Left kidney (tissue), 2 donors: ENCODE data around the gene TMEM63A. TPM values are rescaled to one million over a fixed set of nuclear protein-coding genes. Genes with fewer than 3 reads are reported as not detected.
"Not testable (repeated sequence)": the region's sequence is repeated elsewhere in the genome, so short reads cannot be mapped to it uniquely, and the experiment has no call there.

Experiments
- DNase-seq: peaks from one replicate; pipeline ENCODE4 v3.0.0-alpha.2; 2013
- polyA plus RNA-seq: library from polyadenylated mRNA; unstranded; fragments of 120-200 nt; gene quantifications from one replicate; pipeline ENCODE4 v1.2.1, GENCODE V29; 2013; ENCODE audit not compliant: insufficient read length

TMEM63A gene
- polyA plus RNA-seq, 1 donor, result 82.2 TPM

- no peak for DNase-seq
These were observed 27.3 kb upstream of the TMEM63A start for GRCh38 chr1:225909477-225909876.

GRCh38 chr1:225908773-225909172, 26.6 kb upstream of the TMEM63A start:
- no peak for DNase-seq

DNA sequence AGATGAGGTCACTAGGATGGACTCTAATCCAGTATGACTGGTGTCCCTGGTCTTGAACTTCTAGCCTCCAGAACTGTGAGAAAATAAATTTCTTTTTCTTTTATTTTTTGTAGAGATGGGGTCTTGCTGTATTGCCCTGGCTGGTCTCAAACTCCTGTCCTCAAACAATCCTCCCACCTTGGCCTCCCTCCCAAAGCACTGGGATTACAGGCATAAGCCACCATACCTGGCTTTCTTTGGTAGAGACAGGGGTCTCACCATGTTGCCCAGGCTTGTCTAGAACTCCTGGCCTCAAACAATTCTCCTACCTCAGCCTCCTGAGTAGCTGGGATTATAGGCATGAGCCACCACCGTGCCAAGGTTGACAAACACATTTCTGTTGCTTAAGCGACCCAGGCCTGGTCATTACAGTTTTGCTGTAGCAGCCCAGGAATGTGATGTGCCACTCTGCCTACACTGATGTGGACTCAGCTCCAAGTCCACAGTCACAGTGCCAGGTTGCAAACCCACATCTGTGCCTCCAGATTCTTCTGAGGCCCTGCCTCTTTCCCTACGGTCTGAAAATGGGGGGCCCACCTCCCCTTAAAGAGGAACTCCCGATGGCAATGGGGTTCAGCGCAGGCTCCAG, 25.9 kb upstream of the TMEM63A start:
- DNase-seq, result no peak

- DNase-seq, result no peak
These were observed 25.2 kb upstream of the TMEM63A start for GRCh38 chr1:225907341-225907740.

- no peak for DNase-seq
These were observed 24.3 kb upstream of the TMEM63A start for GRCh38 chr1:225906467-225906866.

DNA sequence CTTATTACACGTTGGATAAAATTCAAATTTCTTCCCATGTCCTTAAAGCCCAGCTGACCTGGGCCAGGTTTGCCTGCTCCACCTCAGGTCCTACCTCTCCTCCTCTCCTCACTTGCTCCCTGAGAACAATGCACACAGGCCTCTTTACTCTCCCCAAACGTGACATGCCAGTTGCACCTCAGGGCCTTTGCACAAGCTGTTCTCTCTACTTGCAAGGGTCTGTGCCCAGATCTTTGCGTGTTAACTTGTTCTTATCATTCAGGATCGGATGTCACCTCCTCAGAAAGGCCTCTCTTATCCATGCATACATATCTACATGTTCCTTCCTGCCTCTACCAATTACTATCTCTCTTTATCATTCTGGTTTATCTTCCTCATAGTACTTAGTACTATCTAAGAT, 21.4 kb upstream of the TMEM63A start:
- no peak for DNase-seq

DNA sequence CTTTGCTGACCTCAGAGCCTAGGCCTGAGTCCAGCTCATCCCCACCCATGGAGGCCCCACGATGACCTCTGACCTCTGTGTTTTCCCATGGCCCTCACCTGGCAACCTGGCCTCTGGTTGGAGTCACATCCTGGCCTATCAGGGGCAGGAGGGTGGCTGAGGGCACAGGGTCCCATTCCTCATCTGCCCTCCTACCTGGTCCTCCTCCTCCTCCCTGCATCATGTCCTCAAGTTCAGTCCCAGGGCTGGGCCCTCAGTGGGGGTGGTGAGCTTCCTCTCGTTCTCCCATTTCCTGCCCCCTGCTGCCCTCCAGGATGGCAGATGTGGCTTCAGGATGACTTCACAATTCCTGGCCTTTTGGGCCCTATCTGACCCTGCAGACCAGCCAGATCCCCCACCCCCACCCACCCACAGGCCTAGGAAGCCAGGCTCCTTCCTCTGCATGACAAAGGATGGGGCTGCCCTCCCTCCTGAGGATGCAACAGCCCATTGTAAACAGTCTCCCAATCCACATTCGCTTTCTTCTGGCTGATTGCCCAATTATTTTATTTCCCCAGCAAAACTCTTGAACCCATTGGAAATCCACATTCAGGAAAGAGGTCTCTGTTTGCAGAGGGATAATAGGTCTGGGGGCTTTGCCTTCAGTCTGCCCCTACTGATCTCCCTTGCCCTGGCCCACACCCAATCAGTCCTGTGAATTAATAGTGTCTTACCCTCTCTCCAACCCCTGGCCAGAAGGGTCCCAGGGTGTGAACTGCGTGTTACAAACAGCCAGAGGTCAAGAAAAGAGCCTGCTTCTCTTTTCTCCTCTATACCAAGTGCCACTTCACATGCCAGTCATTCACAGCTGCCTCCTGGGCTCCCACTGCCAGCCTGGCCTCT, 17.1 kb upstream of the TMEM63A start:
- DNase-seq, result no peak

DNA sequence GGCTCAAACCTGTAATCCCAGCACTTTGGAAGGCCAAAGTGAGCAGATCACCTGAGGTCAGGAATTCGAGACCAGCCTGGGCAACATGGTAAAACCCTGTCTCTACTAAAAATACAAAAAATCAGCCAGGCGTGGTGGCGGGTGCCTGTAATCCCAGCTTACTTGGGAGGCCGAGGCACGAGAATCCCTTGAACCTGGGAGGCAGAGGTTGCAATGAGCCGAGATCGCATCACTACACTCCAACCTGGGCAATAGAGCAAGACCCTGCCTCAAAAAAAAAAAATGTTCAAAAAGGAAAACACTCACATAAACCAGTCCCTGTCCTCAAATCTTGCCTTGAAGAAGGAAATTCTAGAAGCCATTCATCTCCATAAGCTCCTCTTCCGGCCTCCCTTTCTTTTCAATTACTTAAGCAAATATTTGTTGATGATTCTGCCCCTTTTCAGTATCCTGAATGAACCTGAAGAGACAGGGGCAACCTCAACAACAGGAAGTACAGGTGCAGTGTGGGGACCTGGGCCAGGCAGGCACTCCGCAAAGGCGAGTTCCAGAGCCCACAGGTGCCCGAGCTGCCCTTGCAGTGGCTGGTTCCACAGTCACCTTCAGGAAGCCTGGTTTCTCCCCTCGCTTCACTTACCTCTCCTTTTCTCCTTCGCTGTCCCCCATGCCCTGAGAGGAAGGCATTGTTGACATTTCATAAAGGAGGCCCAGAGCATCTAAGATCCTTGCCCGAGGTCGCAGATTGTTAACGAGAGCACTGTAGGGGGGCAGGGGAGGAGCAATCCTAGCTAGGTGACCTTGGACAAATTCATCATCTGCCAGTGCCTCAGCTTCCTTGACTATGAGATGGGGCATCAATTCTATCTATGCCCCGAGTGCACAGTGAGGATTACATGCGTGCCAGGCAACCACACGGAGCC, 15.7 kb upstream of the TMEM63A start:
- DNase-seq, result no peak

DNA sequence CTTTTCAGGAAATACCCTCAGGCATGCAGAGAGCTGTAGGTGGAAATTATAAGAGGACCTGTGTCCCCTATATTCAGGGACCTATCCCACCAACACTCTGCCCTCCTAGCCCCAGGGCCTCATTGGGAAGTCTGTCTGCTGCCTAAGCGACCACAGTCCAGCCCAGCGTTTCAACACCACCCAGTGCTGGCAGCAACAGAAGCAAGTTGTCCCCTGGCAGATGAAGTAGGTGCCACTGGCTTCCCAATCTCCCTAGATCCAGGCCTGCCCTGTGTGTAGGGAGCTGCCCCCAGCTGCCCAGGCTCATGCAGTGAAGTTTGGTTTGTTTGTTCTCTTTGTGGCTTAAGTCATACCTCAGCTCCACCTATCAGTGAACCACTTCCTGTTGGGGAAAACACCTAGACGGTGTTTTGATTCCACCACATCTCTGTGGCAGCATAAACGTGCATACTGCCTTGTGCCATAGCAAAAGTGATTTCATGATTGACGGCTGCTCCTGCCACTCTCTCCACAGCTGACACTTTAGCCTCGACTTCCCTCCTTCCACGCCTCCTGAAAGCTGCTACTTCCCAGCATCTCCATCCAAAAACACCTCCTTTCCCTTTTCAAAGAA, 14.9 kb upstream of the TMEM63A start:
- no peak for DNase-seq

- DNase-seq, result no peak
These were observed 14.3 kb upstream of the TMEM63A start for GRCh38 chr1:225896494-225896893.

DNA sequence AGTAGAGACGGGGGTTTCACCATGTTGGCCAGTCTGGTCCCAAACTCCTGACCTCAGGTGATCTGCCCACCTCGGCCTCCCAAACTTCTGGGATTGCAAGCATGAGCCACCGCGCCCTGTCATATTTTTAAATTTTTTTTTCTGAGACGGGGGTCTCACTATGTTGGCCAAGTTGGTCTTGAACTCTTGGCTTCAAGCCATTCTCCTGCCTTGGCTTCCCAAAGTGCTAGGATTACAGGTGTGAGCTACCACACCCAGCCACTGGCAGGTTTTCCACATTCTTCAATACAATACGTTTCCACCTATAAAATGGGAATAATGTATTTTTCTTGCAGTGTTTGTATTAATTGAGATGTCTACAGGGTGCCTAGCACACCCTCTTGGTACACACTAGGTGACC, 10.1 kb upstream of the TMEM63A start:
- DNase-seq, result no peak

GRCh38 chr1:225891229-225891972, 9.2 kb upstream of the TMEM63A start:
- DNase-seq, result no peak

- DNase-seq, result no peak
These were observed 8.4 kb upstream of the TMEM63A start for GRCh38 chr1:225890346-225891228.

DNA sequence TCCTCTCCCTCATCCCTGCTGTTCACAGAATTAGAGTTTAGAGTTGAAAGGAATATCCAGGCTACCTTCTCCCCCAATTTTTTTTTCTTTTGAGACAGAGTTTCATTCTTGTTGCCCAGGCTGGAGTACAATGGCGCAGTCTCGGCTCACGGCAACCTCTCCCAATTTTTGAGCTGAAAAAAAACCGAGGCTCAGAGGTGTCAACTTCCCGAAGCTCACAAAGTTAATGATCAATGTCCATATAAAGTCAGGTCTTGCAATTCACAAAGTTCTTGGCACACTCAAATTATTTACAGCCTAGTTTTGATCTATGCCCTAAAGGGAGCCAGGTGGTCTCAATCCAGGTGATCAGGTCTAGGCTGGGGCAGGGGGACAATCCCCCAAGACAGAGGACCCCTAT, 7.6 kb upstream of the TMEM63A start:
- no peak for DNase-seq

GRCh38 chr1:225888898-225889601, 6.9 kb upstream of the TMEM63A start, which contains the start of gene LEFTY1:
Gene LEFTY1, minus strand, starts transcription at chr1:225889146. Its CDS starts 80 bp downstream, at chr1:225889066.
- DNase-seq, result peak; percentile 87

DNA sequence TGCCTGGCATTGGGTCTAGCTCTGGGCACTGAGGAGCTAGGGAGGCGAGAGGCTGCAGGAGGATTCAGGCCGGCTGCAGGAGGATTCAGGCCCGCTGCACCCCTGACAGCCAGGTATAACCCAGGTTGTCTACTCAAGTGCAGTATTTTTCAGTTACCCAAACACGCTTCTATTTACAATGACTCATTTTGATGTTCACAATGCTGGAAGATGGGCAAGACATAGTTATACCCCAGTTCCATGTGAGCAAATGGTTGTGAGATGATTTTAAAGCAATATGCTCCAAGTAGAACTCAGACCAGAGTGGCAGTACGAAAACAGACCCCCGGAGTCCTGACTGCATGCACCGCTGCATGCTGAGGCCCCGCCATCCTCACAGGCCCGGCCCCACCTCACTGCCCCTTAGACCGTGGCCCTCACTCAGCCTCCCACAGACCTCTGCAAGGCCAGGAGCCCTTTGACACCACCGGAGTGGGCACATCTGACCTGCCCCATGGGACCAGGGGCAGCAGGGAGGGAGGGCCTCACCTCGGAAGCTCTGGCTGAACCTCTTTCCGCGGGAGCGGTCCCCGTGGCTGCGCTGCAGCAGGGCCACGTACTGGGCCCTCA, 6.2 kb upstream of the TMEM63A start:
- no peak for DNase-seq

GRCh38 chr1:225887554-225888288, 5.5 kb upstream of the TMEM63A start:
- DNase-seq, result not testable (repeated sequence)

DNA sequence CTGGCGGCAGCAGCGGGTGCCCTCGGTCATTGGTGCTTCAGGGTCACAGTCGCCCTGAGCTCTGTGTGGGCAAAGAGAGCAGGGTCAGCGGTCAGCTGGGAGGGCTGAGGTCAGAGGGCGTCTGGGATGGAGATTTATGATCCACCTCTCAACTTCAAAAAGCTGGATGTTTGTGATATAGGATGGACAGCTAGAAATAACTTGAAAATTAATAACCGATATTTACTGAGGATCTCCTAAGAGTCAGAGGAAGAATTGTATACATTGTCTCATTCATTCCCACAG, 4.8 kb upstream of the TMEM63A start:
- DNase-seq, result no peak
